GM18870 (cell line): ENCODE measurements around the gene DAB1.

Experiments used
- ATAC-seq: cut with Tn5 transposase; IDR thresholded peaks from one replicate; pipeline ENCODE4 v1.9.1; 2021; ENCODE audit warnings: moderate library complexity; ENCODE audit not compliant: unreplicated experiment

The DAB1 gene

DNA sequence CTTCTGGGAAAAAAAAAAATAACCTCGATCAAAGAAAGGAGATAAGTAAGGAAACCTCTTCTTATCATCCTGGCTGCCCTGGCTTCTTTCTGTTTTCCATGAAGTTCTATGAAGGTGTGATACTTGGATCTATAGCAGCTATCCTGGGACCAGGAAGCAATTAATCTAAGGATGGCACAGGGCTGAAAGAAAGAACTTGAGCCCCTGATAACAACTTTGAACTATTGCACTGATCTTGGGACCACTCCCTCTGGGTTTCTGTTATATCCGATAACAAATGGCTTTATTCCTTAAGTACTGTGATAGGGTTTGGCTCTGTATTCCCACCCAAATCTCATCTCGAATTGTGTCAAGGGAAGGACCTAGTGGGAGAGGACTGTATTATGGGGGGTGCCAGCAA, 104.1 kb downstream of the DAB1 start:
- ATAC-seq: no peak

DNA sequence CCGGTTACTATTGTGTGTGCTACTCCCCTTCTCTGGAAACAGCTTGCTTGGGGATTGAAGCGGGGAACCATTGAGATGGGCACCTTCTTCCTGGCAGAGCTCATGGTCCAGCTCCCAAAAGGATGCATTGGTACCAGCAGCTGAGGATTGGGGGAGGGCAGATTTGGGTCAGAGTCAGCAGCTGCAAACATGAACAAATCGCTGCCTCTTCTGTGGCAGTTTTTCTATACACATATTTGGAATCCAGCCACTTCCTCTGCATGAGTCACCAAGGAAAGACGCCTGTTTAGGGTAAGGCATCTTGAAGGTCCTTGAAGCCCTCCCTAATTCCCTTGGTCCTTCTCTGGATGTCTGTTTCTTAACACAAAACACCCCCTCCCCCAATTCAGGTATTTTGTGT, 104.7 kb downstream of the DAB1 start:
- ATAC-seq: no peak

DNA sequence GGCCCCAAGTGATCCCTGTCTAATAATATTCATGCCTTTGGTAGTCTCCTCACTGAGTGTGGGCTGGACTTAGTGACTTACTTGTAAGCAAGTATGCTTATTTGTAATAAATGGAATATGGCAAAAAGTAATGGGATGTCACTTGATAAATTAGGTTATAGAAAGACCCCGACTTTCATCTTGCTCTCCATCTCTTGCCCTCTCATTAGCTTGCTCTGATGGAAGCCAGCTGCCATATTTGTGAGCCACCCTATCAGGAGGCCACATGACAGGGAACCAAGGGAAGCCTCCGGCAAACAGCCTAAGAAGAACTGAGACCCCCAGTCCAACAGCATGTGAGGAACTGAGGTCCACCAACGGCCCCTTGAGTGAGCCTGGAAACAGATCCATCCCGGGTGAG, 107.0 kb downstream of the DAB1 start:
- ATAC-seq: no peak

DNA sequence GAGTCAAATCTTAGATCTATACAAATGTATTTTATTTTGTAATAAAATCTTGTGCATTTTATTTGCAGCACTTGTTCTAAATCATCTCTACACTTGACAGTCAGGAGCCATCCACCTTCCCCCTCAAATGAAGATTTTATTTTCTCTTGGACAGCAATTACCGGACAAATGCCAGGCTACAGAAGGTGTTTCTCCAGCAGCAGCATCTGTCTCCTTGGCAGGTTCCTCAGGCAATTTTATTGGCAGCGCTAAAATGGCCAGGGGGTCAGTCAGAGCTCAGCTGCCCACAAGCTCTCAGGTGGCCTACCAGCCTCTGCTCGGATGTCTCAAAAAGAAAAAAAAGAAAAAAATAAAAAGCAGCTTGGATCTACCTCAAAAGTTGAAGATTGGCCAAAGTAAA, 107.6 kb downstream of the DAB1 start:
- ATAC-seq: no peak

DNA sequence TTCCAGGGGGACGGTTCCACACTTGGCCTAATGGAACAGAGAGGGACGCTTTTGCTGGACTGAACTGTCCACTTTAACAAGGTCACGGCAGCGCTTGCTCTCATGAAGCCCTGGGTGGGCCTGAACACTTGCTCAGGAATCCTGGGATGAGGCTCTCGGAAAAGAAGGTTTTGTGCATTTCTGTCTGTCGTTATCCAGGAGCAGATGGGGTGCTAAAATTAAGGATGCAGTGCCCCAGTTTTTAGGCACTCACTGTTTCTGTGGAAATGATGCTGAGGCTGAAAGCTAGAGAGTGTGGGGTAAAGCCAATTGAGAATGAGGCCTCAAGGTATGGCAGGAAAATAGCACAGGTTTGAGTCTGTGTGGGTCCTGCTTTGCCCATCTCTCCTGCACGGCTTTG, 111.0 kb downstream of the DAB1 start:
- no peak for ATAC-seq

DNA sequence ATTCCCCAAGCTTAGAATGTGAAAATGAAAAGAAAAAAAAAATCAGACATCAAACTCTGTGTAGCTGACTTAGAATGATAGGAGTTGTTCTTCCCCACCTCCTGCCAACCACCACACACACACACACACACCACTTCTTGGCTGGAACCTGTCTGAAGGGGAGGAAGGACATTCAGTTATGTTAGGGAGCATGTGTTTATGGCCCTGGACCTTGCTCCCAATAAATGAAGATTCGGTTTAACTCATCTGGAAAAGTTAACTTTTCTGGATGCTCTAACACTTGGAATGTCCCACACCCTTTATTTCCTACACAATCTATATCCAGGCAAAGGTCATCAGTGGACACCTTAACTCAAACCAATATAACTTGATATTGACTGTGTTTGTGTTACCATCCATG, 112.4 kb downstream of the DAB1 start:
- ATAC-seq: no peak

DNA sequence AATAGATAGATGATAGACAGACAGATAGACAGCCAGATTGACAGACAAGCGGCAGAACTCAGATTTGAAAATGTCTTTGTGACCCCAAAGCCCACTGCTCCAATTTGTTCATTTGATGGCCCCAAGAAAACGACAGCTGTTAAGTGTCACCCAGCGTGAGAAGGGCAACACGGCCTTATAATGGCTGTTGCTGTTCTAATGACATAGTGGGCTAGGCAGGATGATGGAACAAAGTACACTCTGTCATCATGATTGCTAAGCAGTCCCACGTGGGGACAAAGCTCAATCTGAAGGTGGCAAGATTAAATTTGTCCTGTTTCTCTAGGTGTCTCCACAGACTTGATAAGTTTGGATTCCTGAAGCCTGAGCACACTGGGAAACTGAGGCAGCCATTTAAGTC, 112.9 kb downstream of the DAB1 start:
- ATAC-seq: no peak

DNA sequence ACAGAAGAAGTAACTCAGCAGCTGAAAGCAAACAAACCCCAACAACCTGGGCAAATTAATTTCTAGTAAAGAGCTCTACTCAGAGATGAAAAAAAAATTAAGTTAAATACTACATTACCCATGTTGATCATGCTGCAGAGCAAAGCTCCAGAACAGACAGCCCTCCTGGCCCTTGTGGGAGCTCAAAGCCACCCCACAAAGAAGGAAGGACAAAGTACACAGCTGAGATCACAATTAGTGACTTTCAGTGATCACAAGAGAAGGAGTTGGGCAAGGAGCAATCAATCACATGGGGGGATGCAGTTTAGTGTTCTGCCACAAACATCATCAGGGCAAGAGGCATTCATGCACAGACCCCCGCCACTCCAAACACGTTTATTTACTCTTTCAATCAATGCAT, 114.2 kb downstream of the DAB1 start:
- ATAC-seq: no peak

DNA sequence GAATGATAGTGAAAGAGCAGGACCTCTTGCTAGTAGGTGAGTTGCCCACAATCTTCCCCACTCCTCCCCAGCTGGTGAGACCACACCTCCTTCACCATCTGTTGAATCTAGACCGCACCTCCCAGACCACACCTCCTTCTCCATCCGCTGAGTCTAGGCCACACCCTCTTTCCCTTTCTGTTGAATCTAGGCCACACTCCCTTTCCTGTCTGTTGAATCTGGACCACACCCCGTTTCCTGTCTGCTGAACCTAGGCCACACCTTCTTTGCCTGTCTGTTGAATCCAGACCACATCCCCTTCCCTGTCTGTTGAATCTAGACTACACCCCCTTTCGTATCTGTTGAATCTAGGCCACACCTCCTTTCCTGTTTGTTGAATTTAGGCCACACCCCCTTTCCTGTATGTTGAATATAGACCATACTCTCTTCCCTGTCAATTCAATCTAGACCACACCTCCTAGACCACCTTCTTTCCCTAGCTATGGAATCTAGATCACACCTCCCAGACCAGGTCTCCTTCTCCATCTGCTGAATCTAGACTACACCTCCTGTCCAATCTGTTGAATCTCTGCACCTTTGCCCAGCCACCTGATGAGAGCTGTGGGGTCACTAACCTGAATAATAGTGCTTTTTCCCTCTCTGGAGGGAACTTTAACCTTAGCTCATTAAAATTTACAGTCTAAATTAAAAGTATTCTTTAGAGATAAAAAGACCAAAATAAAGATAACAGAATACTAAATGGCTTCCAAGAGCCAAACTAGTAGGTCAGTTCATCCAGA, 116.3 kb downstream of the DAB1 start:
- peak; percentile 61 for ATAC-seq

DNA sequence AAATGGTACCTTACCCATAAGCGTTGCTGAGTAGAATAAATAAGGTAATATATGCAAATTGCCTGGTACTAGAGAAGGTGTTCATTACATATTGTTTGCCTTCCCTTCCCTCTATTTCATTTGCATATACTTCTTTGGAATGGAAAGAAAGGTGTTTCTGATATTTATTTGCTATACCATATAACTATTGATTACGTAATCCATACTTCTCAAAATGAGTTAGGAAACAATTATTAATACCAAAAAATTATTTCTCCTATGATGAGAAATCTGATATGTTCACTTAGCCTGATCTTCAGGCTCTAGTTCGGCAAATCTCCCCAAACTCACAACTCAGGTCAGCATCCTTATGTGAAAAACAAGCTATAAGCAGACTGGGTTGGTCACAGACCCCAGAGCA, 119.3 kb downstream of the DAB1 start:
- ATAC-seq: no peak

DNA sequence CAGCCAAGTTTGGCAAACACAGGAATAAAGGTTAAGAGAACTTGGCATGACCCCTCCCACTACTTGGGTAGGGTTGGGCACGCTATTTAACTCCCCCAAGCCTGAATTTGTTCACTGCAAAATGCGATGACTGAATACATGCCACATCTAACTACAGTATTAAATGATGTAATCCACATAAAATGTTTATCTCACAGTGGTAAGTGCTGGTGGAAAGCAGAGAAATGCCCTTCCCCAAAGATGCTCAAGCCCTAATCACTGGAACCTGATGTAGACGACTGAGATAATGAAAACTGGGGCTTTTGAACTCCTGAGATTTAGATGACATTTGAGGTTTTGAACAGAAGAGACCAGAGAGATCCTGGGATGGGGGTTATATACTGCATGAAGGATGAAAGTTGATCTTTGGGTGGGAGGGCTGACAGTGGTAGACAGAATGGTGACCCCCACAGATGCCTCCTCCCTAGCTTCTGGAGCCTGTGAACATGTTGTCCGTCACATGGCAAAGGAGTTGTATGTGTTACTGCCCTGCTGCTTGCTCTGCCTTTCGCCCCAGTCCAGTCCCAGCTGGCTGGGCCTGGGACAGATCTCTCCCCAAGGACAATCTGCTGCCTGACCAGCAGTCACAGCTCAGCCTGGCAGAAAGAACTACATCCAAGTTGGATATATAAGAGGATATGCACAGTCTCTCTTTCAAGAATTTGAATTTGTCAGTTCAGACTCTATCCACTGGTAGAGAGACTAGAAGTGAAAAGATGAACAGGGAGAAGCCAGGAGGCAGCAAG, 120.9 kb downstream of the DAB1 start:
- ATAC-seq: no peak

DNA sequence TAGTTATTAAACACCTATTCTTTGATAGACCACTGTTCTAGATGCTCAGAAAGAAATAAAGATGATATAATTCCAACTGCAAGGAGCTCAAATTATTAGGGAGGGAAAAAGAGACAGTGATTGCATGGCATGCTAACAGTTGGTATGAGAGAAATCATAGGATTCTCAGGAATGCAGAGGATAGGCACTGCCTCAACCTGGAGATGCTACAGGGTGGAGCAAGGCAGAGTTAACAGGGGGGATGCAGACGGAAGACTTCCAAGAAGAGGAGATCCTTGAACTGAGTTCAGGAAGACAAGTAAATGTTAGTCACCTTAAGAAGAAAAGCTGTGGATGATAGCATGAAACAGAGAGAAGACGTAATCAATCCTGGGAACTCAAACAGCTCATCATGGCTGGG, 123.7 kb downstream of the DAB1 start:
- no peak for ATAC-seq

DNA sequence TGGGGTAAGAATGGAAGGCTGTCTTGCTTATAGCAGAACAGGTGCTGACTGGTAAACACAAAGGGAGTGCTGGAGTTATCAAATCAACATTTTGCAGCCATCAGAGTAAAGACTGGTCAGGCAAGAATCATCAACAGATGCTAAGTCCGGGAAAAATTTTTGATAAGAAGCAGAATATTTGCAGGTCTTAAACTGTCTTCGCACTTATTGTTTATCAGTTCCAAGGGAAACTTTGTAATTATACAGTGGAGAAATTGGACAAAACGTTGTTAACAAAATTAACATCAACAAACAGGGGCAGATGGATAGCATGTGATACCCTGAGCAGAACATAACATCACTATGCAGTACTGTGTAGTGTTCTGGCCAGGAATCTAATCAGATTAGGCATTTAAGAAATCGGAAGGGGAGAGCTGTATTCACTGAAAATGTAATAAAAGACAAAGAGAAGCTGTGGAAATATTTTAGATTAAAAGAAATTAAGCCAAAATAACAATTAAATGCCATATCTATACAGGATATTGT, 127.1 kb downstream of the DAB1 start:
- ATAC-seq: no peak

DNA sequence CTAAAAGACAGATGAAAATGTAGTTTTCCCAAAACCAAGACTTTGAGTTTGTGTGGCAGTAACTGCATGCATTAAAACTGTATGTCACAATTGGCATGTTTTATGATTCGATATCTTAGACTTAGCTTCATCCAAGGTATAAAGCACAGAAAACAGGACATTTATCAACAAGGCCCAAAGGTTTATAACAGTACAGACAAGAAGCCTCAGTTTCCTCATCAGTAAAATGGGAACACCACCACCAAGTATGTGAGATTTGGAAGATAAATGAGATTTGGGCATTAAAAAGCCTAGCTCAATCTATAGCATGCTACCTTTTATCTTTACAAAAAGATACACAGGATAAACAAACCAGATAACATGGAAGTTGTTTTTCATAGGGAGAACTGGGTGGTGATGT, 128.5 kb downstream of the DAB1 start:
- ATAC-seq: no peak

DNA sequence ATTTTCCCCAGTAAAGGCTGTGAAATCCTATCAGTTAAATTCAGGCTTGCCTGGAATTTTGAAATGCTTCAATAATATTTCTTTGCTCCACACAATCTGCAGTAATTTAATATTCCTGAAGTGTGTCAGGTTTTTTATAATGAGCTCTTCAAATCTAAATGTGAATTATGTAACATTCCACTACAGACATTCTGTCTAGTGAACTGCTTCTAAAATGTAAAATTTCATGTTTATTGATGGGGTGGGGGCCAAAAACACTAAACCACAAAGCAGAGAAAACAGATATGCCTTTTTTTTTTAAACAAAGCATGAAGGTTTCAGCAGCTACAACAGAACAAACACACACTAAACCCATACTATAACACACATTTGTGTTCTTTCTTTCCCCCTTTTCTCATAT, 129.7 kb downstream of the DAB1 start:
- ATAC-seq: no peak

DNA sequence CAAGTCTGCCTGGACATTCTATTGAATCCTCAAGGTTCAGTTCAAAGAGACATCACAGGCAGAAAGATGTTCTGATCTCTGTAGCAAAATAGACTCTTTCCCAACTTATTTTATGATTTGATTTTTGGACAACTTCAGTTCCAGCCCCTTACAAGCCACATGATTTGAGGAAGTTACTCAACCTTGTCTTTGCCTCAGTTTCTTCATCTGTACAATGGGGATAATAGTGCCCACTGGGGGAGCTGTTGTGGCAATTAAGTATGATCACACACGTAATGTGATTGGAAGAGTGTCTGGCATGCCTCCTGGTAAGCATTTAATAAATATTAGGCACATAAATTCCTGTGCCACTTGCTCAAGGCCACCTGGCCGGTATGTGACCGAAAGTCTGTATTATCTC, 130.6 kb downstream of the DAB1 start:
- ATAC-seq: no peak

DNA sequence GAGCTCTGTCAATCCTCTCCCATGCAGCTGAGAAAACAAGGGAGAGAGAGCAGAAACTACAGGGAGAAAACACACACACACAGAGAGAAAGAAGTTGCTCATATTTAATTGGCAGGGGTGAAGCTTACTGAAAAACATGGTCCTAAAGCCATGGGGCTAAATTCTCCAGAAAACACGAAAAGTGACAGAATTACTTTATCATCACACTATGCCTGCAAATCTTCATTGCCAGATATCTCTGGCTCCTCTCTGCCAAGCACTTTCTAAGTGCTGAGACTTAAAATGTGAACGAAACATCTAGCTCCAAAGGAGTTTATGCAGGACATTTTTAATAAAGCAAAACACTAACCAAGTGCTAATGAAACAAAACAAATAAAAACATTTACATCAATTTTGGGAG, 134.1 kb downstream of the DAB1 start:
- ATAC-seq: no peak

DNA sequence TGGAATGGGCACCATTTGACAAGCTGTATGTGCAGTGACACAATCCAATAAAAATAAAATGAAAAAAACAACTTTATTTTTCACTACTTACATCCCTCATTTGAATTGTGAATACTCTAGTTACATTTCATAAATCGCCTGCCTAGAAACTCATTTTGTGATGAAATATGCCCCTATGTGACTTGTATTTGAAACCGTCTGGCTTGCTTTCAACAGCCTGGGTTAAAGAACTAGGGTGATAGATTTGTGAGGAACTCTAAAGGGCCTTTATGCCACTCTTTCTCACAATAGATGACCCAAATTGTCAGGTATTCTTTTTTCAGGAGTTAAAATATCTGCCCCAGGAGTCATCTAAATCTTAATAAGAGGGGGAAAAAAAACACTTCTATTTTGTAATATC, 137.9 kb downstream of the DAB1 start:
- no peak for ATAC-seq

DNA sequence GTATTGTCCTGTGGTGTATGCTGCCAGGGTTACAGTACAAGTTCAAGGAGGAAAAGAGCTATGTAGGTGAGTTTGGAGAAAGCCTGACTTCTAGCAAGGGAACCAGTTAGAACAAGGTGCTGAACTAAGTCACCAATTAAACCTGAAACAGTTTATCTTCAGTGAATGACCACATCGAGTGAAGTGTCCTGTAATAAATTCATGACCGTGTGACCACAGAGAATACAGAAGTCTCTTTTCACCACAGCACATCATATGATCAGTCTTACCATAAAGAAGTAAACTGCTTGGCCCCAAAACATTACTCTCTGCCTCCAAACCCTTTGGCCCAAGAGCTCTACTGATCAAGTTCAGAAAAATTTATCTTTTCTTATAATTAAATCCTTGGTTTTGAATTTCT, 141.4 kb downstream of the DAB1 start:
- no peak for ATAC-seq

DNA sequence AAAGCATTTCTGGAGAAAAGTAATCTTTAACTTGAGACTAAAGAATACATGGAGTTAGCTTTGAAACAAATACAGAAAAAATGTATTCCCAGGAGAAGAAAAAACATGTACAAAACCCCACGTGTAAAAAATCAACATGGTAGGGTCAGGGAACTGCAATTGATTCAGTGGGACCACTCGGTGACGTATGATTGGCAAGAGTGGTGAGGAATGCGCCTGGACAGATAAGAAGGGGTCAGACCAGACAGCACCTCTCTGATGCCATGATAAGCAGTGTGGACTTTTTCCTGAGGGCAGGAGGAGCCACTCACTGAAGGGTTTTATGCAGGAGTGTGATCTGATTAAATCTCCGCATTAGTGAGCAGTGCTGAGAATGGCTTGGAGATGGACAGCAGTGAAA, 142.5 kb downstream of the DAB1 start:
- ATAC-seq: no peak

DNA sequence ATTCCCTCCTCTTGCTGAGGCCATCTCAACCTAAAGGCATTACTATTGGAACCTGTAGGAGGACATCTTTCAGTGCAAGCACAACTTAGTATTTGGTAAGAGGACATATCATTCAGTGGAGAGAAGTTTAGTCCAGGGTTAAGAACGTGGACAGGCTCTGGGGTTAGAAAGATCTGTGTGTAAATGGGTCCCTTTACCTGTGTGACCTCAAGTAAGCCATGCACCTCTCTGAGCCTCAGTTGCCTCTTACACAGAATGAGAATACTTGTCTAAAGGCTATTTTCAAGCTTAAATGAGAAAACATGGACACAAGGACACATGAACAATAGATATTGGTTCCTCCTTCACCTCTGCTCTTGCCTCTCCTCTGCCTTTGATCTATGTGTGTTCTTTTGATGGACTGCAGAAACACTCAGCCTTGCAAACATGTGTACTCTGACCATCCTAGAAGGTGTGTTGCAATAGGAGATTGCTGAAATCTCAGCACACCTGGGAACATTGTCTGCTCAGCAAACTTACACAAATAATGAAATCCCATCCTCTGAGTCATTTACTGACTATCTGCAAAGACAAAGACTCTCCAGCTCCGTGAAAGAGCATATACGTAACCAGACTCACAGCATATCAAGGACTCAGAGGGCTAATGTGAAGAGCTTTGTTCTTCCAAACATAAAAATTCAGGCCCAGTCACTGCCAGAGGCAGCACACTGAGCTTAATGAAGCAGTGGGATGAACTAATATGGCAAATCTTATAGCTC, 143.8 kb downstream of the DAB1 start:
- no peak for ATAC-seq

DNA sequence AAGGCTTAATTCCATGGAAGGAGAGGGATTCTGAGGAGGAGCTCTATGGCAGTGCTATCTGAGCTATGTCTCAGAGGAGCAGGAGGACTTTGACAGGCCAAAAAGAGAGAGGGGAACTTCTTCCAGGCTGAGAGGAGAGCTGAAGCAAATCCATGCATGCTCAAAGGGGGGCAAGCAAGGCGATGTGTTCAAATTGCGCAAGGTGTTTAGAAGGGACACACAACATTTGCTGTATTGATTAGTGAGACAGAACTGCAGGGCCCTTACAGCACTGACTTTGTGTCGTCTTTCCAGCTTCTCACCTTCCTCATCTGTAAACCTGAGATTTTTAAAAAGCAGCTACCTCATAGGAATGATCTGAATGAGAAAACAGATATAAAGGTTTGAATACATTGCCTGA, 145.3 kb downstream of the DAB1 start:
- no peak for ATAC-seq
